GM19468 (cell line): ENCODE data around the gene FAM111A.

Source experiments
- ATAC-seq: cut with Tn5 transposase; IDR thresholded peaks from one replicate; pipeline ENCODE4 v1.9.1; 2021; ENCODE audit warnings: mild to moderate bottlenecking, moderate library complexity, moderate number of reproducible peaks; ENCODE audit not compliant: unreplicated experiment; ENCODE audit errors: extremely low read depth

FAM111A gene

GRCh38 chr11:59195586-59195985 is 52.9 kb downstream of the FAM111A start:
- no peak for ATAC-seq

GRCh38 chr11:59196777-59197176 is 54.1 kb downstream of the FAM111A start:
- no peak for ATAC-seq

- no peak for ATAC-seq
Measured at GRCh38 chr11:59197991-59198390, 55.3 kb downstream of the FAM111A start.

GRCh38 chr11:59198726-59199125 is 56.1 kb downstream of the FAM111A start:
- ATAC-seq = no peak

- ATAC-seq = no peak
Measured at GRCh38 chr11:59199546-59200422, 57.1 kb downstream of the FAM111A start.

- no peak for ATAC-seq
Measured at GRCh38 chr11:59200423-59200746, 57.7 kb downstream of the FAM111A start.

- no peak for ATAC-seq
Measured at GRCh38 chr11:59201353-59201752, 58.7 kb downstream of the FAM111A start.
